Neural cell (in vitro differentiated cells): ENCODE measurements around the gene ANAPC7.

ENCODE experiments used
- EP300 ChIP-seq: fragments of 450-650 bp; conservative IDR thresholded peaks from 2 replicates; pipeline ENCODE4 v1.6.1; 2014; ENCODE audit warnings: antibody characterized with exemption, mild to moderate bottlenecking, moderate library complexity; ENCODE audit not compliant: poor library complexity, severe bottlenecking
- EZH2 ChIP-seq: fragments of 200-600, 300-800 bp; shearing (Covaris generic), sonication (generic); IDR thresholded peaks from 2 replicates; pipeline ENCODE4 v1.6.1; 2014; ENCODE audit warnings: antibody characterized with exemption, low read length, borderline replicate concordance, mild to moderate bottlenecking; ENCODE audit not compliant: insufficient read depth, poor library complexity, severe bottlenecking
- POLR2AphosphoS5 ChIP-seq: IDR thresholded peaks from 2 replicates; pipeline ENCODE4 v1.6.1; 2012
- SMC3 ChIP-seq: fragments of 450-650 bp; conservative IDR thresholded peaks from 2 replicates; pipeline ENCODE4 v1.6.1; 2014; ENCODE audit warnings: antibody characterized with exemption, mild to moderate bottlenecking, moderate library complexity; ENCODE audit not compliant: poor library complexity
- TAF1 ChIP-seq: IDR thresholded peaks from 2 replicates; pipeline ENCODE4 v1.6.1; 2012; ENCODE audit warnings: low read depth
- TF ChIP-seq, protein P1 (sequence below): fragments of 450-650 bp; IDR thresholded peaks from 2 replicates; pipeline ENCODE4 v1.5.1; 2014; ENCODE audit warnings: antibody characterized with exemption, mild to moderate bottlenecking, moderate library complexity; ENCODE audit not compliant: poor library complexity, severe bottlenecking
- TF ChIP-seq, protein P2 (sequence below): IDR thresholded peaks from 2 replicates; pipeline ENCODE4 v1.6.1; 2012; ENCODE audit warnings: borderline replicate concordance

DNA sequence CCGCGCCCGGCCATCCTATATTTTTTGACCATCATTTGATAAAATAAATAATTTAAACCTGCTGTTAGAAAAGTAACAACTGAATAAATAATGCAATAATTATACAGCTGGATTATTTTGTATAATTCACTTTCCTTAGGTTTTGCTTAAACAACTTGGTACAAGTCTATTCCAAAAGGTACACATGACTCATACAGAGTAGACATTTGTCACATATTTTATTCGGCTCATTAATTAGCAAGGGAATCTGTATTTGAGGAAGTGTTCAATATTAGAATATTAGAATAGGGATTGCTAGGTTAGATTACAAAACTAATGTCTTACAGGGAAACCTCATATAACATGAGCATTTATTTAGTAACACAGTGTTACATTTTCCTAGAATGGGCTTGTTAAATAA, 73.8 kb downstream of the ANAPC7 start:
- TF ChIP-seq, protein P1, sequence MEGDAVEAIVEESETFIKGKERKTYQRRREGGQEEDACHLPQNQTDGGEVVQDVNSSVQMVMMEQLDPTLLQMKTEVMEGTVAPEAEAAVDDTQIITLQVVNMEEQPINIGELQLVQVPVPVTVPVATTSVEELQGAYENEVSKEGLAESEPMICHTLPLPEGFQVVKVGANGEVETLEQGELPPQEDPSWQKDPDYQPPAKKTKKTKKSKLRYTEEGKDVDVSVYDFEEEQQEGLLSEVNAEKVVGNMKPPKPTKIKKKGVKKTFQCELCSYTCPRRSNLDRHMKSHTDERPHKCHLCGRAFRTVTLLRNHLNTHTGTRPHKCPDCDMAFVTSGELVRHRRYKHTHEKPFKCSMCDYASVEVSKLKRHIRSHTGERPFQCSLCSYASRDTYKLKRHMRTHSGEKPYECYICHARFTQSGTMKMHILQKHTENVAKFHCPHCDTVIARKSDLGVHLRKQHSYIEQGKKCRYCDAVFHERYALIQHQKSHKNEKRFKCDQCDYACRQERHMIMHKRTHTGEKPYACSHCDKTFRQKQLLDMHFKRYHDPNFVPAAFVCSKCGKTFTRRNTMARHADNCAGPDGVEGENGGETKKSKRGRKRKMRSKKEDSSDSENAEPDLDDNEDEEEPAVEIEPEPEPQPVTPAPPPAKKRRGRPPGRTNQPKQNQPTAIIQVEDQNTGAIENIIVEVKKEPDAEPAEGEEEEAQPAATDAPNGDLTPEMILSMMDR, result no peak
- TF ChIP-seq EZH2, result no peak
- TF ChIP-seq POLR2AphosphoS5, result no peak
- no peak for TF ChIP-seq SMC3
- no peak for TF ChIP-seq EP300
- no peak for TF ChIP-seq TAF1
- TF ChIP-seq, protein P2, sequence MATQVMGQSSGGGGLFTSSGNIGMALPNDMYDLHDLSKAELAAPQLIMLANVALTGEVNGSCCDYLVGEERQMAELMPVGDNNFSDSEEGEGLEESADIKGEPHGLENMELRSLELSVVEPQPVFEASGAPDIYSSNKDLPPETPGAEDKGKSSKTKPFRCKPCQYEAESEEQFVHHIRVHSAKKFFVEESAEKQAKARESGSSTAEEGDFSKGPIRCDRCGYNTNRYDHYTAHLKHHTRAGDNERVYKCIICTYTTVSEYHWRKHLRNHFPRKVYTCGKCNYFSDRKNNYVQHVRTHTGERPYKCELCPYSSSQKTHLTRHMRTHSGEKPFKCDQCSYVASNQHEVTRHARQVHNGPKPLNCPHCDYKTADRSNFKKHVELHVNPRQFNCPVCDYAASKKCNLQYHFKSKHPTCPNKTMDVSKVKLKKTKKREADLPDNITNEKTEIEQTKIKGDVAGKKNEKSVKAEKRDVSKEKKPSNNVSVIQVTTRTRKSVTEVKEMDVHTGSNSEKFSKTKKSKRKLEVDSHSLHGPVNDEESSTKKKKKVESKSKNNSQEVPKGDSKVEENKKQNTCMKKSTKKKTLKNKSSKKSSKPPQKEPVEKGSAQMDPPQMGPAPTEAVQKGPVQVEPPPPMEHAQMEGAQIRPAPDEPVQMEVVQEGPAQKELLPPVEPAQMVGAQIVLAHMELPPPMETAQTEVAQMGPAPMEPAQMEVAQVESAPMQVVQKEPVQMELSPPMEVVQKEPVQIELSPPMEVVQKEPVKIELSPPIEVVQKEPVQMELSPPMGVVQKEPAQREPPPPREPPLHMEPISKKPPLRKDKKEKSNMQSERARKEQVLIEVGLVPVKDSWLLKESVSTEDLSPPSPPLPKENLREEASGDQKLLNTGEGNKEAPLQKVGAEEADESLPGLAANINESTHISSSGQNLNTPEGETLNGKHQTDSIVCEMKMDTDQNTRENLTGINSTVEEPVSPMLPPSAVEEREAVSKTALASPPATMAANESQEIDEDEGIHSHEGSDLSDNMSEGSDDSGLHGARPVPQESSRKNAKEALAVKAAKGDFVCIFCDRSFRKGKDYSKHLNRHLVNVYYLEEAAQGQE, result no peak
